Smooth muscle cell (in vitro differentiated cells): Measurements from ENCODE around the gene ZNF430. TPM values are rescaled to one million over a fixed set of nuclear protein-coding genes. Genes with fewer than 3 reads are reported as not detected.
"Not testable (repeated sequence)": the region's sequence is repeated elsewhere in the genome, so short reads cannot be mapped to it uniquely, and the experiment has no call there.

Experiments used
- DNase-seq: peaks from one replicate; lab custom pipeline; 2025; ENCODE audit not compliant: unreplicated experiment; lab: John Stamatoyannopoulos, UW
- H2AFZ ChIP-seq: fragments of 200-600 bp; sonication (generic); 2 replicates; pipeline ENCODE4 v1.6.0; 2016; ENCODE audit warnings: antibody characterized with exemption, low read depth, mild to moderate bottlenecking
- H3F3A ChIP-seq: fragments of 200-600 bp; sonication (generic); 2 replicates; pipeline ENCODE4 v1.6.0; 2017; ENCODE audit warnings: antibody characterized with exemption, low read depth
- H3K27ac ChIP-seq: fragments of 200-600 bp; sonication (generic); 2 replicates; pipeline ENCODE4 v1.5.1; 2016; ENCODE audit warnings: low read depth, mild to moderate bottlenecking
- H3K27me3 ChIP-seq: fragments of 200-600 bp; sonication (generic); 2 replicates; pipeline ENCODE4 v1.6.1; 2016; ENCODE audit warnings: low read depth, mild to moderate bottlenecking
- H3K36me3 ChIP-seq: fragments of 200-600 bp; sonication (generic); 2 replicates; pipeline ENCODE4 v1.5.1; 2016; ENCODE audit warnings: low read depth
- H3K4me1 ChIP-seq: fragments of 200-600 bp; sonication (generic); 2 replicates; pipeline ENCODE4 v1.5.1; 2016; ENCODE audit warnings: low read depth
- H3K4me2 ChIP-seq: fragments of 200-600 bp; sonication (generic); 2 replicates; pipeline ENCODE4 v1.6.0; 2016; ENCODE audit warnings: mild to moderate bottlenecking
- H3K4me3 ChIP-seq: fragments of 200-600 bp; sonication (generic); 2 replicates; pipeline ENCODE4 v1.5.1; 2016; ENCODE audit warnings: mild to moderate bottlenecking
- H3K79me2 ChIP-seq: fragments of 200-600 bp; sonication (generic); 2 replicates; pipeline ENCODE4 v1.6.0; 2016; ENCODE audit warnings: low read depth, mild to moderate bottlenecking
- H3K9ac ChIP-seq: fragments of 200-600 bp; sonication (generic); 2 replicates; pipeline ENCODE4 v1.6.0; 2016; ENCODE audit warnings: low read depth
- H3K9me3 ChIP-seq: fragments of 200-600 bp; sonication (generic); replicated peaks from 2 replicates; pipeline ENCODE4 v1.5.1; 2016; ENCODE audit warnings: low read depth
- H4K20me1 ChIP-seq: fragments of 200-600 bp; sonication (generic); 2 replicates; pipeline ENCODE4 v1.6.0; 2016; ENCODE audit warnings: low read depth
- CTCF ChIP-seq: fragments of 200-600 bp; sonication (generic); IDR thresholded peaks from 2 replicates; pipeline ENCODE4 v1.5.1; 2017; ENCODE audit warnings: borderline replicate concordance, mild to moderate bottlenecking, antibody characterized with exemption; ENCODE audit not compliant: insufficient read depth, poor library complexity, severe bottlenecking
- whole genome bisulfite sequencing: methylation state at CpG from one replicate; pipeline ENCODE4 v1.1.7; 2016; ENCODE audit warnings: low lambda C conversion rate; 5-methylcytosine and 5-hydroxymethylcytosine counted together
- polyA plus RNA-seq: library from polyadenylated mRNA; unstranded; fragments of >200 nt; fragmentation: Nextera tagmentation; extraction: Ambion mirVana; gene quantifications from 2 replicates; pipeline ENCODE4 v1.2.1, GENCODE V29; 2016
- total RNA-seq: library from RNA; depleted of rRNA; stranded (reverse); fragments of >200 nt; gene quantifications from 2 replicates; pipeline ENCODE4 v1.2.3, GENCODE V29; 2014

ZNF430 gene
- total RNA-seq (13.4 and 13.6 TPM in 2 replicates), polyA plus RNA-seq (14.9 and 16.8 TPM in 2 replicates)

- Histone ChIP-seq H3F3A (peaks cover 7% of the 10 kb centered on the region), H4K20me1 (peaks cover 5% of the 10 kb centered on the region), H3K4me3 (peak within 1 kb of the TSS; percentile 75), H3K4me2 (peak within 1 kb of the TSS; percentile 91), H3K36me3 (no peaks in the 10 kb centered on the region), H3K4me1 (peaks cover 22% of the 10 kb centered on the region), H3K9me3 (no peaks in the 10 kb centered on the region), H2AFZ (peak within 1 kb of the TSS; percentile 96), H3K79me2 (peaks cover 24% of the 10 kb centered on the region), H3K27ac (peak within 1 kb of the TSS; percentile 91), H3K27me3 (no peaks in the 10 kb centered on the region), H3K9ac (peak within 1 kb of the TSS; percentile 93)
- no peak for TF ChIP-seq CTCF
- peak; percentile 53 for DNase-seq
- 6% methylated on average over 44 of the region's 44 CpGs for WGBS
Observed at GRCh38 chr19:21020298-21021227, at the start of gene ZNF430. ZNF430 (plus strand) TSS chr19:21020657; CDS start chr19:21020801, 144 bp downstream.

GRCh38 chr19:20992788-20993187, 27.7 kb upstream of the ZNF430 start:
- H4K20me1 ChIP-seq, DNase-seq, H3K4me1 ChIP-seq, H2AFZ ChIP-seq, H3K4me3 ChIP-seq, H3K4me2 ChIP-seq, H3K27ac ChIP-seq, H3K36me3 ChIP-seq, H3K9ac ChIP-seq, H3K27me3 ChIP-seq, H3K79me2 ChIP-seq, H3F3A ChIP-seq, H3K9me3 ChIP-seq: not testable (repeated sequence)
- 87% methylated on average over 2 of the region's 2 CpGs for WGBS

DNA sequence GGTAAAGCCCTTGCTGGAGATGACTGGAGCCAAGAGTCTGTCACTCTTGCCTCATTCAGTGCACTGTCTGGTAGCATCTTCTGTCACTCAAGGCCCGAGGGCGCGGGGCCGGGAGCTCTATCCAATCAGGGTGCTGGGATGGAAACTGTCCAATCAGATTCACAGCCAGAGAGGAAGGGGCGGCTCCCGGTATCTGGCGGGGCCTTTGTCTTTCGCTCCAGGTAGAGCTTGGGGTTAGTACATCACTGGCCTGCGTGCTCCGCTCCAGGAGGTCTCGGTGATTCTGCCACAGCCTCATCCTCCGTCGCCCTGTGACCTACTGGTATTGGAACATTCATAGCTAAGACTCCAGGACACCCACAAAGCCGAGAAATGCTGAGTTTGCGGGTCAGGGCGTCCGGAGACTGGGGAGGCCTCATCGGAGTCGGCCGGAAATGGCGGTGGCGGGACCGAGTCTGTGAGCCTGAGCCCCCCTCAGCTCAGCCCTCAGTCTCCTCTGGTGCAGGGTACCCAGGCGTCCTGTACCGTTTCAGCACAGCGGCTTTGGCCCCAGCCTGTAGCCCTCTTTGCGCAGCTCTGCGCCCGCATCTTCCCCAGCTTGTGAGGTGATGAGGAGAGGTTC, 20.6 kb upstream of the ZNF430 start:
- no peaks in the 10 kb centered on the region for H3K36me3 ChIP-seq
- no peak for TF ChIP-seq CTCF
- H3K9ac ChIP-seq, result no peak overlapping the region
- no peaks in the 10 kb centered on the region for H3K4me1 ChIP-seq
- peak overlapping the region; percentile 90 for H3K4me2 ChIP-seq
- H3K79me2 ChIP-seq, result no peaks in the 10 kb centered on the region
- DNase-seq, result no peak
- H2AFZ ChIP-seq, result peak overlapping the region; percentile 98
- H3K27me3 ChIP-seq, result no peaks in the 10 kb centered on the region
- H3K27ac ChIP-seq, result no peak overlapping the region
- 13% methylated on average over 29 of the region's 29 CpGs for WGBS
- H3K4me3 ChIP-seq, result peak overlapping the region; percentile 59
- no peaks in the 10 kb centered on the region for H4K20me1 ChIP-seq
- no peaks in the 10 kb centered on the region for H3K9me3 ChIP-seq
- H3F3A ChIP-seq, result no peaks in the 10 kb centered on the region

DNA sequence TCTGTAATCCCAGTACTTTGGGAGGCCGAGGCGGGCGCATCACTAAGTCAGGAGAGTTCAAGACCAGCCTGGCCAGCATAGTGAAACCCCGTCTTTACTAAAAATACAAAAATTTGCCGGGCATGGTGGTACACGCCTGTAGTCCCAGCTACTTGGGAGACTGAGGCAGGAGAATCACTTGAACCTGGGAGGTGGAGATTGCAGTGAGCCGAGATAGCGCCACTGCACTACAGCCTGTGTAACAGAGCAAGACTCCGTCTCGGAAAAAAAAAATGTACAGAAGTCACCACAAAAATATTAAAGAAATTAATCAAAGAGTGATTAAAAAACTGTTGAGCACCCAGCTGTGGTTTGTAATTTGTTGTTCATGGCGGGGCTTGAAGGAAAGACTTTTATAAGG, 781 bp downstream of the ZNF430 start:
- peak overlapping the region; percentile 91 for H3K4me2 ChIP-seq
- peak overlapping the region; percentile 91 for H3K27ac ChIP-seq
- peak overlapping the region; percentile 75 for H3K4me3 ChIP-seq
- H3K9ac ChIP-seq, result peak overlapping the region; percentile 93
- not testable (repeated sequence) for H3K36me3 ChIP-seq, DNase-seq, H4K20me1 ChIP-seq, H3K27me3 ChIP-seq, H3K9me3 ChIP-seq, H3F3A ChIP-seq
- H2AFZ ChIP-seq, result peak overlapping the region; percentile 96
- 18% methylated on average over 11 of the region's 11 CpGs for WGBS
- peaks cover 22% of the 10 kb centered on the region for H3K4me1 ChIP-seq
- H3K79me2 ChIP-seq, result peaks cover 30% of the 10 kb centered on the region
